PC-3 (cell line): Measurements from ENCODE around the gene CRAMP1. TPM values are rescaled to one million over a fixed set of nuclear protein-coding genes. Genes with fewer than 3 reads are reported as not detected.

ENCODE experiments used
- ATAC-seq: fragments of 200-7000 bp; cut with Tn5 transposase; 2 replicates; pipeline ENCODE4 v1.9.1; 2020; ENCODE audit warnings: mild to moderate bottlenecking, moderate library complexity
- BruUV-seq: library from RNA; stranded (reverse); fragments of 400-500 nt; replicated peaks from 2 replicates; lab custom pipeline; 2021; lab: Mats Ljungman, UMichigan
- CTCF ChIA-PET: fragments of 300-600 bp; sonication (Branson Sonifier 250); formaldehyde crosslinking; loops from one replicate; lab custom pipeline; 2022; ENCODE audit warnings: antibody characterized with exemption; lab: Charles Lee
- POLR2A ChIA-PET: fragments of 300-600 bp; sonication (Branson Sonifier 250); formaldehyde crosslinking; loops from one replicate; lab custom pipeline; 2022; ENCODE audit warnings: antibody characterized with exemption; ENCODE audit not compliant: unreplicated experiment; lab: Charles Lee
- DNase-seq: peaks from one replicate; pipeline ENCODE4 v3.0.0-alpha.2; 2015
- H2AFZ ChIP-seq: fragments of 300-600 bp; sonication (generic); 2 replicates; pipeline ENCODE4 v1.6.0; 2016; ENCODE audit warnings: antibody characterized with exemption, low read length
- H3F3A ChIP-seq: fragments of 300-600 bp; sonication (generic); one replicate; pipeline ENCODE4 v1.6.0; 2017; ENCODE audit warnings: antibody characterized with exemption, low read length, control low read depth, mild to moderate bottlenecking; ENCODE audit not compliant: unreplicated experiment
- H3K27ac ChIP-seq: fragments of 300-600 bp; sonication (generic); 2 replicates; pipeline ENCODE4 v1.5.1; 2016; ENCODE audit warnings: mild to moderate bottlenecking, low read length
- H3K27me3 ChIP-seq: fragments of 300-600 bp; sonication (generic); 2 replicates; pipeline ENCODE4 v1.6.1; 2016; ENCODE audit warnings: low read length, mixed read lengths
- H3K36me3 ChIP-seq: fragments of 300-600 bp; sonication (generic); 2 replicates; pipeline ENCODE4 v1.6.1; 2016; ENCODE audit warnings: low read depth, mixed run types, low read length, mixed read lengths
- H3K4me1 ChIP-seq: fragments of 300-600 bp; sonication (generic); 2 replicates; pipeline ENCODE4 v1.5.1; 2016; ENCODE audit warnings: low read length; ENCODE audit not compliant: insufficient read depth
- H3K4me2 ChIP-seq: fragments of 300-600 bp; sonication (generic); 2 replicates; pipeline ENCODE4 v1.6.0; 2016; ENCODE audit warnings: low read length
- H3K4me3 ChIP-seq: fragments of 300-600 bp; sonication (generic); 2 replicates; pipeline ENCODE4 v1.5.1; 2016; ENCODE audit warnings: mild to moderate bottlenecking, low read length, mixed read lengths
- H3K79me2 ChIP-seq: fragments of 300-600 bp; sonication (generic); 2 replicates; pipeline ENCODE4 v1.6.1; 2017; ENCODE audit warnings: low read length, mixed read lengths
- H3K9ac ChIP-seq: fragments of 300-600 bp; sonication (generic); 2 replicates; pipeline ENCODE4 v1.6.0; 2016; ENCODE audit warnings: mild to moderate bottlenecking, low read length
- H3K9me2 ChIP-seq: fragments of 300-600 bp; sonication (generic); replicated peaks from 2 replicates; pipeline ENCODE4 v1.6.1; 2016; ENCODE audit warnings: mixed run types, low read length, mixed read lengths
- H3K9me3 ChIP-seq: fragments of 300-600 bp; sonication (generic); 2 replicates; pipeline ENCODE4 v1.6.1; 2016; ENCODE audit warnings: low read length, mixed read lengths
- H4K20me1 ChIP-seq: fragments of 300-600 bp; sonication (generic); 2 replicates; pipeline ENCODE4 v1.6.1; 2016; ENCODE audit warnings: low read length, mixed read lengths
- EZH2 ChIP-seq: fragments of 300-600 bp; sonication (generic); IDR thresholded peaks from one replicate; pipeline ENCODE4 v1.6.1; 2017; ENCODE audit warnings: antibody characterized with exemption, mild to moderate bottlenecking, low read length; ENCODE audit not compliant: unreplicated experiment
- EZH2phosphoT487 ChIP-seq: fragments of 300-600 bp; sonication (generic); IDR thresholded peaks from 2 replicates; pipeline ENCODE4 v1.6.1; 2018; ENCODE audit warnings: mild to moderate bottlenecking, antibody characterized with exemption, low read length, borderline replicate concordance
- intact Hi-C: fragments of 100-400 bp; cut with micrococcal nuclease; formaldehyde crosslinking; loops from 2 replicates; pipeline ENCODE4 v1.9.0; 2023
- total RNA-seq: library from RNA; depleted of rRNA; stranded (reverse); fragments of >200 nt; gene quantifications from 2 replicates; pipeline ENCODE4 v1.2.3, GENCODE V29; 2014
- TF ChIP-seq, protein P1 (sequence below): fragments of 300-600 bp; sonication (generic); conservative IDR thresholded peaks from 2 replicates; pipeline ENCODE4 v1.5.1; 2017; ENCODE audit warnings: antibody characterized with exemption, low read depth, mild to moderate bottlenecking, low read length

Gene CRAMP1
- total RNA-seq, 1 experiment from 2014 or later, result 8.5 TPM

DNA sequence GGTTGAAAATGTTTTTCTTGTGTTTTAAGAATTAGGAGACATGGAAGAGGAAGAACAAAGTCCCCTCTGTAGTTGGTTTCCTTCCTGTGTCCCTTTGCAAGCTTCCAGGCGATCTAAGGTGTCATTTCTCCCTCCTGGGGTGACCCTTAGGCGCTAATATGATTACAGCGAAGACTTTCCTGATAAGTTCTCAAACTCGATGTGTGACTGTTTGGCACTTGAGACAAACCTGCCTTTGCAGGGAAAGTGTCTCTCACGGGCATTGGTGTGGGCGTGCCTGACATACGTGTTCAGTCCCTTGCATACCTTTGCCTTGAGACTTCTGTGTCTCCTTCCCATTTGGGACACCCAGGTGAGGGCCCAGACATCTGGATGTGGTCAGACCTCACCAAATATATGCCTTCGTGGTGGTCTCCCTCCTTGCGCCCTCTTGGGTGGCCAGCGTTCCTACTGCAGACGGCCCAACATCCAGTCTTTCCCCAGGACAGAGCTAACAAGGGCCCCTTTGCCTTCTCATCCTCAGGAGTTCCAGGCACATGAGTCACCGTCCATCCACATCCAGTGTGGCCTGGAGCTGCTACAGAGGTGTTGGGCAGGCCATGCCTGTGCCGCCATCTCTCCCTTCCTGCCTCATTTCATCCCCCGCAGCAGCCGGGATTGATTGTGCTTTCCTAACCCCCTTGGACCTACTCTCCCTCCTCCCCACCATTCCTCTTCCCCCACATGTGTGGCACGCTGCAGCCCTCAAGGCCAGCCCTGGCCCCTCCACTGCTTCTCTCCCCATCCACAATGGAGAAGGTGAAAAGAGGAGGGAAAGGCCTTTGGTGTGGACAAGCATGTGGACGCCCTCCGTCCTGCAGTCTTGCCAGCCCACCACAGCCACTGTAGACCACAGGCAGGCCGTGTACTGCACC is 62.8 kb downstream of the CRAMP1 start:
- no TSS peak for BruUV-seq
- no peak for TF ChIP-seq EZH2
- TF ChIP-seq, protein P1, sequence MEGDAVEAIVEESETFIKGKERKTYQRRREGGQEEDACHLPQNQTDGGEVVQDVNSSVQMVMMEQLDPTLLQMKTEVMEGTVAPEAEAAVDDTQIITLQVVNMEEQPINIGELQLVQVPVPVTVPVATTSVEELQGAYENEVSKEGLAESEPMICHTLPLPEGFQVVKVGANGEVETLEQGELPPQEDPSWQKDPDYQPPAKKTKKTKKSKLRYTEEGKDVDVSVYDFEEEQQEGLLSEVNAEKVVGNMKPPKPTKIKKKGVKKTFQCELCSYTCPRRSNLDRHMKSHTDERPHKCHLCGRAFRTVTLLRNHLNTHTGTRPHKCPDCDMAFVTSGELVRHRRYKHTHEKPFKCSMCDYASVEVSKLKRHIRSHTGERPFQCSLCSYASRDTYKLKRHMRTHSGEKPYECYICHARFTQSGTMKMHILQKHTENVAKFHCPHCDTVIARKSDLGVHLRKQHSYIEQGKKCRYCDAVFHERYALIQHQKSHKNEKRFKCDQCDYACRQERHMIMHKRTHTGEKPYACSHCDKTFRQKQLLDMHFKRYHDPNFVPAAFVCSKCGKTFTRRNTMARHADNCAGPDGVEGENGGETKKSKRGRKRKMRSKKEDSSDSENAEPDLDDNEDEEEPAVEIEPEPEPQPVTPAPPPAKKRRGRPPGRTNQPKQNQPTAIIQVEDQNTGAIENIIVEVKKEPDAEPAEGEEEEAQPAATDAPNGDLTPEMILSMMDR, result no peak
- DNase-seq (peak; percentile 63), ATAC-seq (peak; percentile 17; the same call in 1 of the 2 replicates)
- H3K9me3 ChIP-seq, result no peaks in the 10 kb centered on the region
- CTCF ChIA-PET, result no interaction called here
- H4K20me1 ChIP-seq, result no peaks in the 10 kb centered on the region
- H3K4me3 ChIP-seq, result no peak overlapping the region
- H2AFZ ChIP-seq, result no peak overlapping the region
- no peak overlapping the region for H3K9ac ChIP-seq
- peaks cover 16% of the 10 kb centered on the region for H3K4me1 ChIP-seq
- H3F3A ChIP-seq, result no peaks in the 10 kb centered on the region
- intact Hi-C loops, result loop anchor here (5.0 kb wide), 1 partner anchor 97 kb away; the partner anchor contains the start of genes EME2, MRPS34 and NME3
- no peaks in the 10 kb centered on the region for H3K27me3 ChIP-seq
- peaks cover 17% of the 10 kb centered on the region for H3K79me2 ChIP-seq
- H3K9me2 ChIP-seq, result no peaks in the 10 kb centered on the region
- H3K4me2 ChIP-seq, result no peak overlapping the region
- POLR2A ChIA-PET, result no interaction called here
- peaks cover 8% of the 10 kb centered on the region for H3K36me3 ChIP-seq
- 0 out of 2 replicates have a peak overlapping the region, but pooled peaks have one; percentile 11 for H3K27ac ChIP-seq

DNA sequence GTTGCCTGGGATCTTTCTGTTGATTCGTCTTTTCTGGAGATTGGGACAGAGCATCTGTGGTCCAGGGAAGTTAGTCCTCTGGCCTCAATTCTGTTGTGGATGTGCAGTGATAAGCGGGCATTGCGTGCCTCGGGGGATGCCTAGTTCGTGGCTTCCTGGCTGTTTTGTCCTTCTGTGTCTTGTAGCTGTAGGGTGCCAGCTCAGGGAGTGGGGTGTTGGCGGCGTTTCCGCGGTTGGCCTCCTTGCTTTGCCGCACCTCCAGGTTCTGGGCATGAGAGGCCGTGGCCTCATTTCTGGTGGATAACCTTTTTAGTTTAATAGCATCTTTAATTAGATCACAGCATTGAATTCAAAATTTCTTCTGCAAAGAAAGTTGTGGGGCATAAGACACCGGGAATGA is 64.5 kb downstream of the CRAMP1 start:
- DNase-seq, result no peak
- CTCF ChIA-PET, result no interaction called here
- H3K36me3 ChIP-seq, result peaks cover 8% of the 10 kb centered on the region
- no peaks in the 10 kb centered on the region for H3K9me3 ChIP-seq
- H3K27ac ChIP-seq, result no peak overlapping the region
- H3K4me3 ChIP-seq, result no peak overlapping the region
- no TSS peak for BruUV-seq
- H3K9ac ChIP-seq, result no peak overlapping the region
- no peak overlapping the region for H2AFZ ChIP-seq
- no peak for ATAC-seq
- no peaks in the 10 kb centered on the region for H3K27me3 ChIP-seq
- POLR2A ChIA-PET, result interaction anchor here (0.5 kb wide), 1 partner anchor 32 kb away, joined by 4 read pairs; no protein-coding TSS in a partner anchor
- peaks cover 29% of the 10 kb centered on the region for H3K4me1 ChIP-seq
- TF ChIP-seq, protein P1, result no peak
- TF ChIP-seq EZH2 (no peak), EZH2phosphoT487 (no peak)
- H4K20me1 ChIP-seq, result peaks cover 9% of the 10 kb centered on the region; the same call in 1 of the 2 replicates
- no peaks in the 10 kb centered on the region for H3K9me2 ChIP-seq
- no peaks in the 10 kb centered on the region for H3F3A ChIP-seq
- H3K4me2 ChIP-seq, result no peak overlapping the region
- H3K79me2 ChIP-seq, result peaks cover 34% of the 10 kb centered on the region
- intact Hi-C loops, result loop anchor here (5.0 kb wide), 1 partner anchor 96 kb away; the partner anchor contains the start of genes EME2, MRPS34 and NME3
